LoVo (cell line): ENCODE measurements around the gene LDLR.
"Not testable (repeated sequence)": the region's sequence is repeated elsewhere in the genome, so short reads cannot be mapped to it uniquely, and the experiment has no call there.

ENCODE experiments used
- DNase-seq: peaks from one replicate; pipeline ENCODE4 v3.0.0-alpha.2; 2016; ENCODE audit warnings: low spot score

The LDLR gene

DNA sequence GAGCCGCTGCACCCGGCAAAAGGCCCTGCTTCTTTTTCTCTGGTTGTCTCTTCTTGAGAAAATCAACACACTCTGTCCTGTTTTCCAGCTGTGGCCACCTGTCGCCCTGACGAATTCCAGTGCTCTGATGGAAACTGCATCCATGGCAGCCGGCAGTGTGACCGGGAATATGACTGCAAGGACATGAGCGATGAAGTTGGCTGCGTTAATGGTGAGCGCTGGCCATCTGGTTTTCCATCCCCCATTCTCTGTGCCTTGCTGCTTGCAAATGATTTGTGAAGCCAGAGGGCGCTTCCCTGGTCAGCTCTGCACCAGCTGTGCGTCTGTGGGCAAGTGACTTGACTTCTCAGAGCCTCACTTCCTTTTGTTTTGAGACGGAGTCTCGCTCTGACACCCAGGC, 17.2 kb downstream of the LDLR start:
- DNase-seq = no peak

DNA sequence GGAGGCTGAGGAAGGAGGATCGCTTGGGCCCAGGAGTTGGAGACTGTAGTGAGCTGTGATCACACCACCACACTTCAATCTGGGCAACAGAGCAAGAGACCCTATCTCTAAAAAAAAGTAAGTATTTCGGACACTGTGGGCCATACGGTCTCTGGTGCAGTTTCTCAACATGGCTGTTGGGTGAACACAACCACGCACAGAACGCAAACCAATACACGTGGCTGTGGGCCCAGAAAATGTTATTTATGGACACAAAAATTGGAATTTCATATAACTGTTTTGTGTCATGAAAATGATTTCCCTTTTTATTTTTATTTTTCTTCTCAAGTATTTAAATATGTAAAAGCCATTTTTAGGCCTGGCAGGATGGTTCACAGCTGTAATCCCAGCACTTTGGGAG, 19.5 kb downstream of the LDLR start:
- no peak for DNase-seq

DNA sequence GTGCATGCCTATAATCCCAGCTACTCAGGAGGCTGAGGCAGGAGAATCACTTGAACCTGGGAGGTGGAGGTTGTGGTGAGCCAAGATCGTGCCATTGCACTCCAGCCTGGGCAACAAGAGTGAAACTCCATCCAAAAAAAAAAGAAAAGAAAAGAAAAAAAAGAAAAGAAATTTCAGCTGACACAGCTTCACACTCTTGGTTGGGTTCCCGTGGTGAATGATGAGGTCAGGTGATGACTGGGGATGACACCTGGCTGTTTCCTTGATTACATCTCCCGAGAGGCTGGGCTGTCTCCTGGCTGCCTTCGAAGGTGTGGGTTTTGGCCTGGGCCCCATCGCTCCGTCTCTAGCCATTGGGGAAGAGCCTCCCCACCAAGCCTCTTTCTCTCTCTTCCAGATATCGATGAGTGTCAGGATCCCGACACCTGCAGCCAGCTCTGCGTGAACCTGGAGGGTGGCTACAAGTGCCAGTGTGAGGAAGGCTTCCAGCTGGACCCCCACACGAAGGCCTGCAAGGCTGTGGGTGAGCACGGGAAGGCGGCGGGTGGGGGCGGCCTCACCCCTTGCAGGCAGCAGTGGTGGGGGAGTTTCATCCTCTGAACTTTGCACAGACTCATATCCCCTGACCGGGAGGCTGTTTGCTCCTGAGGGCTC, 22.0 kb downstream of the LDLR start:
- DNase-seq = no peak

DNA sequence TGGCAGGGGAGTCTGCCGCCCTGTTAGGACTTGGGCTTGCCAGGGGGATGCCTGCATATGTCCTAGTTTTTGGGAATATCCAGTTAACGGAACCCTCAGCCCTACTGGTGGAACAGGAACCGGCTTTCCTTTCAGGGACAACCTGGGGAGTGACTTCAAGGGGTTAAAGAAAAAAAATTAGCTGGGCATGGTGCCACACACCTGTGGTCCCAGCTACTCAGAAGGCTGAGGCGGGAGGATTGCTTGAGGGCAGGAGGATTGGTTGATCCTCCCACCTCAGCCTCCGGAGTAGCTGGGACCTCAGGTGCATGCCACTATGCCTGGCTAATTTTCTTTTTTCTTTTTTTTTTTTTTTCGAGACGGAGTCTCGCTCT, 22.5 kb downstream of the LDLR start:
- DNase-seq = no peak

DNA sequence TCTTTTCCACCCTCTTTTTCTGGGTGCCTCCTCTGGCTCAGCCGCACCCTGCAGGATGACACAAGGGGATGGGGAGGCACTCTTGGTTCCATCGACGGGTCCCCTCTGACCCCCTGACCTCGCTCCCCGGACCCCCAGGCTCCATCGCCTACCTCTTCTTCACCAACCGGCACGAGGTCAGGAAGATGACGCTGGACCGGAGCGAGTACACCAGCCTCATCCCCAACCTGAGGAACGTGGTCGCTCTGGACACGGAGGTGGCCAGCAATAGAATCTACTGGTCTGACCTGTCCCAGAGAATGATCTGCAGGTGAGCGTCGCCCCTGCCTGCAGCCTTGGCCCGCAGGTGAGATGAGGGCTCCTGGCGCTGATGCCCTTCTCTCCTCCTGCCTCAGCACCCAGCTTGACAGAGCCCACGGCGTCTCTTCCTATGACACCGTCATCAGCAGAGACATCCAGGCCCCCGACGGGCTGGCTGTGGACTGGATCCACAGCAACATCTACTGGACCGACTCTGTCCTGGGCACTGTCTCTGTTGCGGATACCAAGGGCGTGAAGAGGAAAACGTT, 24.0 kb downstream of the LDLR start:
- DNase-seq = no peak

DNA sequence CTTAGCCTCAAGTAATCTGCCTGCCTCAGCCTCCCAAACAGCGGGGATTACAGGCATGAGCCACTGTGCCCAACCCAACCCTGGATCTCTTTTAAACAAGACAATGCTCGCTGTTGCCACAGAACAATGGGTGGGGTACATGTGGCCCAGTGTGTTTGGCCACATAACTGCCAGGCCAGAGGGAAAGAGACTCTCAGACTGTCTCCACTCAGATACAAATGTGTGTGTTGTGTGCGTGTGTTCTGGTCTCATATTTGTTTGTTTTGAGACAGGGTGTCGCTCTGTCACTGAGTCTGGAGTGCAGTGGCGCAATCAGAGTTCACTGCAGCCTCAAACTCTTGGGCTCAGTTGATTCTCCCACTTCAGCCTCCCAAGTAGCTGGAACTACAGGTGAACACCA, 25.8 kb downstream of the LDLR start:
- DNase-seq = no peak

DNA sequence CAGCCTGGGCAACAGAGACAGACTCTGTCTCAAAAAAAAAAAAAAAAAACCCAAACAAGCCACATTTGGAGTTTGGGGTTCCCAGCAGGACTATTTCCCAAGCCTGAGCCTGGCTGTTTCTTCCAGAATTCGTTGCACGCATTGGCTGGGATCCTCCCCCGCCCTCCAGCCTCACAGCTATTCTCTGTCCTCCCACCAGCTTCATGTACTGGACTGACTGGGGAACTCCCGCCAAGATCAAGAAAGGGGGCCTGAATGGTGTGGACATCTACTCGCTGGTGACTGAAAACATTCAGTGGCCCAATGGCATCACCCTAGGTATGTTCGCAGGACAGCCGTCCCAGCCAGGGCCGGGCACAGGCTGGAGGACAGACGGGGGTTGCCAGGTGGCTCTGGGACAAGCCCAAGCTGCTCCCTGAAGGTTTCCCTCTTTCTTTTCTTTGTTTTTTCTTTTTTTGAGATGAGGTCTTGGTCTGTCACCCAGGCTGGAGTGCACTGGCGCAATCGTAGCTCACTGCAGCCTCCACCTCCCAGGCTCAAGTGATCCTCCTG, 26.7 kb downstream of the LDLR start:
- DNase-seq = no peak

DNA sequence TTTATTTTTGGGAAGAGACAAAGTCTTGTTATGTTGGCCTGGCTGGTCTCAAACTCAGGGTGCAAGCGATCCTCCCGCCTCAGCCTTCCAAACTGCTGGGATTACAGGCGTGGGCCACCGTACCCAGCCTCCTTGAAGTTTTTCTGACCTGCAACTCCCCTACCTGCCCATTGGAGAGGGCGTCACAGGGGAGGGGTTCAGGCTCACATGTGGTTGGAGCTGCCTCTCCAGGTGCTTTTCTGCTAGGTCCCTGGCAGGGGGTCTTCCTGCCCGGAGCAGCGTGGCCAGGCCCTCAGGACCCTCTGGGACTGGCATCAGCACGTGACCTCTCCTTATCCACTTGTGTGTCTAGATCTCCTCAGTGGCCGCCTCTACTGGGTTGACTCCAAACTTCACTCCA, 27.2 kb downstream of the LDLR start:
- DNase-seq = no peak

DNA sequence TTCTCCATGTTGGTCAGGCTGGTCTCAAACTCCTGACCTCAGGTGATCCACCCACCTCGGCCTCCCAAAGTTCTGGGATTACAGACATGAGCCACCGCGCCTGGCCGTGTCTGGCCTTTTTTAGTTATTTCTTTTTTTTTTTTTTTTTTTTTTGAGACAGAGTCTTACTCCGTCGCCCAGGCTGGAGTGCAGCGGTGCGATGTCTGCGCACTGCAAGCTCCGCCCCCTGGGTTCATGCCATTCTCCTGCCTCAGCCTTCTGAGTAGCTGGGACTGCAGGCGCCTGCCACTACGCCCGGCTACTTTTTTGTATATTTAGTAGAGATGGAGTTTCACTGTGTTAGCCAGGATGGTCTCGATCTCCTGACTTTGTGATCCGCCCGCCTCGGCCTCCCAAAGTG, 32.7 kb downstream of the LDLR start:
- DNase-seq = not testable (repeated sequence)

DNA sequence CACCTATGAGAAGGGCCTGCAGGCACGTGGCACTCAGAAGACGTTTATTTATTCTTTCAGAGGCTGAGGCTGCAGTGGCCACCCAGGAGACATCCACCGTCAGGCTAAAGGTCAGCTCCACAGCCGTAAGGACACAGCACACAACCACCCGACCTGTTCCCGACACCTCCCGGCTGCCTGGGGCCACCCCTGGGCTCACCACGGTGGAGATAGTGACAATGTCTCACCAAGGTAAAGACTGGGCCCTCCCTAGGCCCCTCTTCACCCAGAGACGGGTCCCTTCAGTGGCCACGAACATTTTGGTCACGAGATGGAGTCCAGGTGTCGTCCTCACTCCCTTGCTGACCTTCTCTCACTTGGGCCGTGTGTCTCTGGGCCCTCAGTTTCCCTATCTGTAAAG, 33.9 kb downstream of the LDLR start:
- DNase-seq = no peak

DNA sequence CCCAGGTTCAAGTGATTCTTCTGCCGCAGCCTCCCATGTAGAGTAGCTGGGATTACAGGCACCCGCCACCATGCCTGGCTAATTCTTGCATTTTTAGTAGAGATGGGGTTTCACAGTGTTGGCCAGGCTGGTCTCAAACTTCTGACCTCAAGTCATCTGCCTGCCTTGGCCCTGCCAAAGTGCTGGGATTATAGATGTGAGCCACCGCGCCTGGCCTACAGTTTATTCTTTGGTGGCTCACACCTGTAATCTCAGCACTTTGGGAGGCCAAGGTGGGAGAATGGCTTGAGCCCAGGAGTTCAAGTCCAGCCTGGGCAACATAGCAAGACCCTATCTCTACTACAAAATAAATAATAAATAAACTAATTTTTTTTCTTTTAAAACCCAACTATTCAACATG, 34.9 kb downstream of the LDLR start:
- DNase-seq = not testable (repeated sequence)

DNA sequence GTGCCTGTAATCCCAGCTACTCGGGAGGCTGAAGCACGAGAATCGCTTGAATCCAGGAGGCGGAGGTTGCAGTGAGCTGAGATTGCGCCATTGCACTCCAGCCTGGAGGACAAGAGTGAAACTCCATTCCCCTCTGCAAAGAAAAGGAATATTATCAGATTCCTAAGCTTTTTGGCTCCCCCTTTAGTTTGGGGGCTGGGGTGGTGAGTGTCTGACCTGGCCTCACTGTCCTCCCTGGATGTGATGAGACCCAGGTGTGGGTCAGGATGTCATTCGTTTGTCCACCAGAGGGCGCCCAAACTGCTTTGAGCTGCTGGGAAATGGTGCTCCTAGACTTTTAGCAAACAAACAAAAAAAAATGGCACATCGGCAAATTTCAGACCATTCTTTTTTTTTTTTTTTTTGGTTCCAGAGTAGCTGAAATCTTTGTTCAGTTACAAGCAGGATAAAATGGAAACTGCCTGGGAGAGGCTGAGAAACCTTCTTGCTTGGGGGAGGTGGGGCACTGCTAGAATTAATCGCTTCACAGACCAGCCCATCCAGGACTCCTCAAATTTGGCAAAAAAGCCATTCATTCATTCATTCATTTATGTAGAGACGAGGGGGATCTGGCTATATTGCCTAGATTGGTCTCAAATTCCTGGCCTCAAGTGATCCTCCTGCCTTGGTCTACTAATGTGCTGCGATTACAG, 36.9 kb downstream of the LDLR start:
- DNase-seq = peak; percentile 53

DNA sequence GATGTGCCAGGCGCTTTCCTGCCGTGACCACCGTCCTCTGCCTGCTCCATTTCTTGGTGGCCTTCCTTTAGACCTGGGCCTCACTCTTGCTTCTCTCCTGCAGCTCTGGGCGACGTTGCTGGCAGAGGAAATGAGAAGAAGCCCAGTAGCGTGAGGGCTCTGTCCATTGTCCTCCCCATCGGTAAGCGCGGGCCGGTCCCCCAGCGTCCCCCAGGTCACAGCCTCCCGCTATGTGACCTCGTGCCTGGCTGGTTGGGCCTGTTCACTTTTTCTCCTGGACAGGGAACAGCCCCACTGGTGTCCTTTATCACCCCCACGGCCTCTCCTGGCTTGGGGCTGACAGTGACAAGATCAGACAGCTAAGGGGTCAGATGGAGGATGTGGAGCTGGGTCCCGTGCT, 38.6 kb downstream of the LDLR start:
- no peak for DNase-seq

DNA sequence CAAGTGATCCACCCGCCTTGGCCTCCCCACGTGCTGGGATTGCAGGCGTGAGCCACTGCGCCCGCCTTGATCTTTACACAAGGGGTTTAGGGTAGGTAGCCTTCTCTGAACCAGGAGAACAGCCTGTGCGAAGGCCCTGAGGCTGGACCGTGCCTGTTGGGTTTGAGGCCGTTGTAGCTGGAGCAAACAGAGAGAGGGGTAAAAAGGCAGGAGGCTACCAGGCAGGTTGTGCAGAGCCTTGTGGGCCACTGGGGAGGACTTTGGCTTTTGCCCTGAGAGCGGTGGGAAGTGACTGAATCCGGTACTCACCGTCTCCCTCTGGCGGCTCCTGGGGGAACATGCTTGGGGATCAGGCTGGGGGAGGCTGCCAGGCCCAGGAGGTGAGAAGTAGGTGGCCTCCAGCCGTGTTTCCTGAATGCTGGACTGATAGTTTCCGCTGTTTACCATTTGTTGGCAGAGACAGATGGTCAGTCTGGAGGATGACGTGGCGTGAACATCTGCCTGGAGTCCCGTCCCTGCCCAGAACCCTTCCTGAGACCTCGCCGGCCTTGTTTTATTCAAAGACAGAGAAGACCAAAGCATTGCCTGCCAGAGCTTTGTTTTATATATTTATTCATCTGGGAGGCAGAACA, 41.7 kb downstream of the LDLR start:
- peak; percentile 61 for DNase-seq

DNA sequence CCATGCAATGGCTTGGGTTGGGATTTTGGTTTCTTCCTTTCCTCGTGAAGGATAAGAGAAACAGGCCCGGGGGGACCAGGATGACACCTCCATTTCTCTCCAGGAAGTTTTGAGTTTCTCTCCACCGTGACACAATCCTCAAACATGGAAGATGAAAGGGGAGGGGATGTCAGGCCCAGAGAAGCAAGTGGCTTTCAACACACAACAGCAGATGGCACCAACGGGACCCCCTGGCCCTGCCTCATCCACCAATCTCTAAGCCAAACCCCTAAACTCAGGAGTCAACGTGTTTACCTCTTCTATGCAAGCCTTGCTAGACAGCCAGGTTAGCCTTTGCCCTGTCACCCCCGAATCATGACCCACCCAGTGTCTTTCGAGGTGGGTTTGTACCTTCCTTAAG, 42.2 kb downstream of the LDLR start:
- DNase-seq = no peak

DNA sequence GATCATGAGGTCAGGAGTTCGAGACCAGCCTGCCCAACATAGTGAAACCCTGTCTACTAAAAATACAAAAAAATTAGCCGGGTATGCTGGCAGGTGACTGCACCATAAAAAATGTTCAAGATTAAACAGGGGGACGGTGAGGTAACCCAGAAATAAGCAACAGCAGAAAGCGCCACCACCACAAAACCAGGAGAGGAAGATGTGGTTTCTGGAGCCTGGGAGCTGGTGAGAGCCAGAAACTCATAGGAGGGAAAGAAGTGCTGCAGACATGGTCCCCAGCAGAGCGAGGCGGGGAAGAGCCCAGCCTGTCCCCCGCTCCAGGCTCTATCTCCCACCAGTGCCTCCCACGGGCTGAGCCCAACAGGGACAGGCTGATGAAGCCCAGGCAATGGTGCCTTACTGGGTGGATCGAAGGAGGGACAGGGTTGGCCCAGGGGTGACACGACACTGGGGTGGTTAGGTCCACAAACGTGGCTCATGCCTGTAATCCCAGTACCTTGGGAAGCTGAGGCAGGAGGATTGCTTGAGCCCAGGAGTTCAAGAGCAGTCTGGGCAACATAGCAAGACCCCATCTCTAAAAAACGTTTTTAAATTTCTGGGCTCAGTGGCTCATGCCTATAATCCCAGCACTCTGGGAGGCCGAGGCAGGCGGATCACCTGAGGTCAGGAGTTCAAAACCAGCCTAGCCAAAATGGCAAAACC, 47.3 kb downstream of the LDLR start:
- no peak for DNase-seq

DNA sequence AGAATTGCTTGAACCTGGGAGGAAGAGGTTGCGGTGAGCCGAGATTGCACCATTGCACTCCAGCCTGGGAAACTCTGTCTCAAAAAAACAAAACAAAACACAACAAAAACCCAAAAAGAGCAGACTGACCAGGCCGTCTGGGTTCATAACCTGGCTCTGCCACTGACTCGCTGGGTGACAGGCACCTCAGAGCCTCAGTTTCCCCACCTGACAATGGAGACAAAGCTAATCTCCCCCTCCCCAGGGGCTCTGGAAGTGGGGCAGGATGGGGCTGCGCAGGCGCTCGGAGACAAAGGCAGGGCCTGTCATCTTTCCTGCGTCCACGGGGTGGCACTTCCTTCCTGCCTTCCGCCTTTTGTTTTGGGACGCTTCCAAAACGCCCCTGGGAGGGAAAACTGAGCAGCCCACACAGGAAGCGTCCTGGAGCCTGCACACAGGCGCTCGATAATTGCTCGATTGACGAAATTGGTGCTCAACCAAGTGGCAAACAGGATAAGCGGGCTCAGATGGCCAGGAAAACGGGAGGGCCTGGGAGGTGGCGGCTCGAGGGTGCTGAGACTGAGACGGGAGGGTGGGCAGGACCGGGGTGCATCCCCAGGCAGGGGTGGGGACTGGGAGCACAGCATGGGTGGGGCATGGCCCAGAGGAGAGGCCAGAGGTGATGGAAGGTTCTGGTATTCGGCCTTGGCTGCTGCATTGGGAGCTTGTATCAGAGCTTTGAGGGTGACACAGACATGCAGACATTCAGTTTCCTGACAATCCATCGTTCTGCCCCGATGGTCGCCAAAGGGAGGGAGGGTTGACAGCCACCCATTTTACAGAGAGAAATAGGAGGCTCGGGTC, 48.5 kb downstream of the LDLR start:
- DNase-seq = peak; percentile 75

DNA sequence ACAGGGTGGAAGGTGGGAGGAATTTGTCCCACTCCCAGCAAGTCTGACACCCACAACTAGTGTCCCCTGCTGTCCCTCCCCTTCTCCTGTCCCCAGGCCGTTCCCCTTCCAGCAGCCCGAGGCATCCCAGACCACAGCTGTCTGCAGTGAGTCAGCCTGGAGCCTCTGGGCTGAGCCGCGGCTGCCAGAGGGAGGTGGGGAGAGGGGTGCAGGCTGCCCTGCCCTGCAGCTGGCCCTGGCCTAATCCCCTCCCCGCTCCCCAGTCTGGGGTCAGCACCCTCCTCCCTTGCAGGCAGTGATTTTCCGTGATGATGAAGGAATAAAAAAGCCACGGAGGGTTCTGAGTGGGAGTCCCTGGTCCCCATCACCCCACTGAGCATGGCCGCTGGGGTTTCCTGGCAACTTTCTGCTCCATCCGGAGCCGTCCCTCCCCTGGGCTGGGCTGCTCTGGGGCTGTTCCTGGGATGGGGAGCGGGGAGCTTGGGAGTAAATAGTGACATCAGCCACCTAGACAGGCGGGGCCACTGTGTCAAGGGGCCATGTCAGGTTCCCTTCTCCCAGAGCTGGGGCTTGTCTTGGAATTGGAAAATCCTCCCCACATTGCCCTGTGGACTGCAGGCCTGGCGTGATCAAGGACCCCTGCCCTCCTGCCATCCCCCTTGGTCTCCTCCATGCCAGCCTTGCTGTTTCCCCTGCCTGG, 49.5 kb downstream of the LDLR start:
- DNase-seq = peak; percentile 51

DNA sequence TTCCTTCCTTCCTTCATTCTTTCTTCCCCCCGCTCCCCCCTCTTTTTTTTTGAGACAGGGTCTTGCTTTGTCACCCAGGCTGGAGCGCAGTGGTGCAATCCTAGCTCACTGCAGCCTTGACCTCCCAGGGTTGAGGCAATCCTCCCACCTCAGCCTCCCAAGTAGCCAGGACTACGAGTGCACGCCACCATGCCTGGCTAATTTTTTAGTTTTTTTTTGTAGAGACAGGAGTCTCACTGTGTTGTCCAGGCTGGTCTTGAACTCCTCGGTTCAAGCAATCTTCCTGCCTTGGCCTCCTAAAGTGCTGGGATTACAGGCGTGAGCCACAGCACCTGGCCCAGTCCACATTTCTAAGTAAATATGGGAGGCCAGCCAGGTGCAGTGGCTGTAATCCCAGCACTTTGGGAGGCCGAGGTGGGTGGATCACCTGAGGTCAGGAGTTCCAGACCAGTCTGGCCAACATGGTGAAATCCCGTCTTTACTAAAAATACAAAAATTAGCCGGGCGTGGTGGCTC, 50.8 kb downstream of the LDLR start:
- not testable (repeated sequence) for DNase-seq

DNA sequence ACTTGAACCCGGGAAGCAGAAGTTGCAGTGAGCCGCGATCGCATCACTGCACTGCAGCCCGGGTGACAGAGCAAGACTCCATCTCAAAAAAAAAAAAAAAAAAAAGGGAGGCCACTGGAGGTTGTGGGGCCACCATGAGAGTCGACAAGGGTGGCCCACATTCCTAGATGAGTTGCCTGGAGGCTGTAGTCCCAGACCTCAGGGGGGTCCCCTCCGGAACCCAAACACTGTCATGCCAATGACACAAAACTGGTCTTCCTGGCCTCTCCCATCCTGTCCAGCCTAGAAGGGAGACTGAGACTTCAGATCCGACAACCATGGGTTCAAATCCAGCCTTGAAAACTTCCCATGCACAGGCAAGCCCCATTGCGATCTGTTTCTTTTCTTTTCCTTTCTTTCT, 51.6 kb downstream of the LDLR start:
- DNase-seq = no peak
